Ishikawa (cell line): ENCODE measurements around the gene RGS9.

Source experiments
- CEBPB ChIP-seq: IDR thresholded peaks from 2 replicates; pipeline ENCODE4 v1.6.1; 2012
- CREB1 ChIP-seq: IDR thresholded peaks from 2 replicates; pipeline ENCODE4 v1.6.1; 2012; ENCODE audit warnings: low read depth
- EGR1 ChIP-seq: IDR thresholded peaks from 2 replicates; pipeline ENCODE4 v1.6.1; 2012
- EP300 ChIP-seq: IDR thresholded peaks from 2 replicates; pipeline ENCODE4 v1.6.1; 2012; ENCODE audit warnings: borderline replicate concordance
- FOXM1 ChIP-seq: IDR thresholded peaks from 2 replicates; pipeline ENCODE4 v1.6.1; 2012; ENCODE audit warnings: low read depth, borderline replicate concordance
- NFIC ChIP-seq: IDR thresholded peaks from 2 replicates; pipeline ENCODE4 v1.6.1; 2012
- RAD21 ChIP-seq: IDR thresholded peaks from 2 replicates; pipeline ENCODE4 v1.6.1; 2012; ENCODE audit warnings: low read depth
- TAF1 ChIP-seq: IDR thresholded peaks from 2 replicates; pipeline ENCODE4 v1.6.1; 2012; ENCODE audit warnings: low read depth, mild to moderate bottlenecking
- TCF12 ChIP-seq: IDR thresholded peaks from 2 replicates; pipeline ENCODE4 v1.6.1; 2012; ENCODE audit warnings: low read depth
- TEAD4 ChIP-seq: IDR thresholded peaks from 2 replicates; pipeline ENCODE4 v1.6.1; 2012
- YY1 ChIP-seq: IDR thresholded peaks from 2 replicates; pipeline ENCODE4 v1.6.1; 2012; ENCODE audit warnings: low read depth
- ZBTB7A ChIP-seq: IDR thresholded peaks from 2 replicates; pipeline ENCODE4 v1.6.1; 2012; ENCODE audit warnings: low read depth
- TF ChIP-seq, protein P1 (sequence below): IDR thresholded peaks from 2 replicates; pipeline ENCODE4 v1.6.1; 2012
- TF ChIP-seq, protein P2 (sequence below): IDR thresholded peaks from 2 replicates; pipeline ENCODE4 v1.6.1; 2012
- TF ChIP-seq, protein P3 (sequence below): IDR thresholded peaks from 2 replicates; pipeline ENCODE4 v1.6.1; 2012; ENCODE audit warnings: low read depth, mild to moderate bottlenecking

Gene RGS9

DNA sequence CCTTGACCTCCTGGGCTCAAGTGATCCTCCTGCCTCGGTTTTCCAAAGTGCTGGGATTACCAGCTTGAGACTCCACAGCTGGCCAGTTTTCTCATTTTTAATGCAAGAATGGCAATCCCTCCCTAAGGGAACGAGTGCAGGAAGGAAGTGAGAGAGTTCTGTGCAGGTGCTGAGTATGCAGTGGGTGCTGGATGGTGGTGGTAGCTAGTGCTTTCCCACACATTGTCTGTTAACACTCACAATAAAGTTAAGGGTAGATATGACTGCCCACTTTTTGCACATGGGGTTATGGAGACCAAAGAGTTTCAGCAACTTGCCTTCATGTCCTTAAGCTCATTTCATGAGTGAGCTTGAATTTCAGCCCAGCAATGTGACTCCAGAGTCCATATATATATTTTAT lies 18.5 kb downstream of the RGS9 start:
- TF ChIP-seq EGR1 (no peak), EP300 (no peak), CEBPB (no peak), YY1 (no peak), TEAD4 (no peak), ZBTB7A (no peak), FOXM1 (no peak), TAF1 (no peak), TCF12 (no peak)
- TF ChIP-seq, protein P1, sequence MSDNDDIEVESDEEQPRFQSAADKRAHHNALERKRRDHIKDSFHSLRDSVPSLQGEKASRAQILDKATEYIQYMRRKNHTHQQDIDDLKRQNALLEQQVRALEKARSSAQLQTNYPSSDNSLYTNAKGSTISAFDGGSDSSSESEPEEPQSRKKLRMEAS = no peak
- TF ChIP-seq, protein P2, sequence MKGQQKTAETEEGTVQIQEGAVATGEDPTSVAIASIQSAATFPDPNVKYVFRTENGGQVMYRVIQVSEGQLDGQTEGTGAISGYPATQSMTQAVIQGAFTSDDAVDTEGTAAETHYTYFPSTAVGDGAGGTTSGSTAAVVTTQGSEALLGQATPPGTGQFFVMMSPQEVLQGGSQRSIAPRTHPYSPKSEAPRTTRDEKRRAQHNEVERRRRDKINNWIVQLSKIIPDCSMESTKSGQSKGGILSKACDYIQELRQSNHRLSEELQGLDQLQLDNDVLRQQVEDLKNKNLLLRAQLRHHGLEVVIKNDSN = no peak

DNA sequence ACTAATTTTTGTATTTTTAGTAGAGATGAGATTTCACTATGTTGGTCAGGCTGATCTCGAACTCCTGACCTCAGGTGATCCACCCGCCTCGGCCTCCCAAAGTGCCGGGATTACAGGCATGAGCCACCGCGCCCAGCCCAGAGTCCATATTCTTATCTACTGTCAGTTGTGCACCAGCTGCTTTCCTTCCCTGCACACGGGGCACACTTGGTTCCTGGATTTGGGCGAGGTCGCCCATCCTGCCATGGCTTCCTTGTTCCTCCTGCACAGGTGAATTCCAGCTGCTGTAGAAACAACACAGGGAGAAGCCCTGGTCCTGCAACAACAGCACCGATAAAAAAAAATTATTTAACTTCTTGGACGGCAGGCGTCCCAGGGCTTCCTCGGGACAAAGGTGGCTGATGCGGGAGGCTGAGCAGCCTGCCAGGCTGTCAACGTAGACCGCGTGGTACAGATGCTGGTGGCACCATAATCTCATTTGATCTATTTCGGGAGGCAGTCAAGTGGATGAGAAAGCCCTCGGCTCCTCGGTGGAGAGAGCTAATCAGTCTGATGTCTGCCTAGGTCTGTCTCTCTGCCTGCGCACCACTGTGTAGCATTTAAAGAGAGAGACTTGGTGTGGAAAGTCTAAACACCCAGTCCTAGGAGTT lies 19.1 kb downstream of the RGS9 start:
- TF ChIP-seq TCF12 (no peak), NFIC (no peak), ZBTB7A (no peak), EP300 (no peak), EGR1 (no peak), CEBPB (no peak), CREB1 (no peak), RAD21 (no peak), TEAD4 (no peak), YY1 (no peak)
- TF ChIP-seq, protein P3, sequence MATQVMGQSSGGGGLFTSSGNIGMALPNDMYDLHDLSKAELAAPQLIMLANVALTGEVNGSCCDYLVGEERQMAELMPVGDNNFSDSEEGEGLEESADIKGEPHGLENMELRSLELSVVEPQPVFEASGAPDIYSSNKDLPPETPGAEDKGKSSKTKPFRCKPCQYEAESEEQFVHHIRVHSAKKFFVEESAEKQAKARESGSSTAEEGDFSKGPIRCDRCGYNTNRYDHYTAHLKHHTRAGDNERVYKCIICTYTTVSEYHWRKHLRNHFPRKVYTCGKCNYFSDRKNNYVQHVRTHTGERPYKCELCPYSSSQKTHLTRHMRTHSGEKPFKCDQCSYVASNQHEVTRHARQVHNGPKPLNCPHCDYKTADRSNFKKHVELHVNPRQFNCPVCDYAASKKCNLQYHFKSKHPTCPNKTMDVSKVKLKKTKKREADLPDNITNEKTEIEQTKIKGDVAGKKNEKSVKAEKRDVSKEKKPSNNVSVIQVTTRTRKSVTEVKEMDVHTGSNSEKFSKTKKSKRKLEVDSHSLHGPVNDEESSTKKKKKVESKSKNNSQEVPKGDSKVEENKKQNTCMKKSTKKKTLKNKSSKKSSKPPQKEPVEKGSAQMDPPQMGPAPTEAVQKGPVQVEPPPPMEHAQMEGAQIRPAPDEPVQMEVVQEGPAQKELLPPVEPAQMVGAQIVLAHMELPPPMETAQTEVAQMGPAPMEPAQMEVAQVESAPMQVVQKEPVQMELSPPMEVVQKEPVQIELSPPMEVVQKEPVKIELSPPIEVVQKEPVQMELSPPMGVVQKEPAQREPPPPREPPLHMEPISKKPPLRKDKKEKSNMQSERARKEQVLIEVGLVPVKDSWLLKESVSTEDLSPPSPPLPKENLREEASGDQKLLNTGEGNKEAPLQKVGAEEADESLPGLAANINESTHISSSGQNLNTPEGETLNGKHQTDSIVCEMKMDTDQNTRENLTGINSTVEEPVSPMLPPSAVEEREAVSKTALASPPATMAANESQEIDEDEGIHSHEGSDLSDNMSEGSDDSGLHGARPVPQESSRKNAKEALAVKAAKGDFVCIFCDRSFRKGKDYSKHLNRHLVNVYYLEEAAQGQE = no peak
- TF ChIP-seq, protein P1 = no peak
- TF ChIP-seq, protein P2 = no peak

DNA sequence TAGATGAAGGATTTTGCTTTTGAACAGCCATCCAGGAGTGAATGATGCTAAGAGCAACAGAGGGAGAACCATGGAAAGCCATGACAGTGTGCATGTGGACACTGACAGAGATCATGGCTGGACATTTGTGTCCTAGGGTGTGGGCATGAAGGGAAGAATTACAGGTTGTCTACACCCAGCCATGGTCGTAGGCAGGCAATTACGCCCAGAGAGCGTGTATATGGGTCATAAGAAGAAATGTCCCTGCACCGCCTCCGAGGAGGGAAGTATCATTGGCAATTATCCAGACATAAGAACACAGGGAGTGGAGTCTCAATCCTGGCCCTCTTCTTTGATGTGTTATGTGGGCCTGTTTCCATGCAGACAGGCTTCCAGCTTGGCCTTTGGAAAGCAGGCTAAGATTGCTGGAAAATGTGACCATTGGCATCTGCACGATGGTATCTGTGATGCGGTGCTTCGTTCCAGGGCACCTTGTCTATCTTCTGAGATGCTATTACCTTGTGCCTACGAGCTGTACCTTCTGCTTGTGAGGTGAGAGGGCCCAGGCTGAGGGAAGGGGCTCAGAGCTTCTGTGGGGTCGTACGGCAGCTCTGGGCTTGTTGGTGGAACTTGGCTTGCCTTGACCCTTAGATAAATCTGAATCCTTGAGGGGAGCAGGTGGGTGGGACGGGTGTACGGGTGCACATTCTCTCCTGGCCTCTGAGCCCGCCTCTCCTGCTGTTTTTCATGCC lies 19.8 kb downstream of the RGS9 start:
- TF ChIP-seq YY1 (no peak), CREB1 (no peak), TEAD4 (no peak), TAF1 (no peak), TCF12 (no peak), RAD21 (no peak), EGR1 (no peak), NFIC (no peak), FOXM1 (no peak), EP300 (no peak), ZBTB7A (no peak), CEBPB (no peak)
- TF ChIP-seq, protein P2 = no peak
- TF ChIP-seq, protein P3 = no peak
- TF ChIP-seq, protein P1 = no peak

DNA sequence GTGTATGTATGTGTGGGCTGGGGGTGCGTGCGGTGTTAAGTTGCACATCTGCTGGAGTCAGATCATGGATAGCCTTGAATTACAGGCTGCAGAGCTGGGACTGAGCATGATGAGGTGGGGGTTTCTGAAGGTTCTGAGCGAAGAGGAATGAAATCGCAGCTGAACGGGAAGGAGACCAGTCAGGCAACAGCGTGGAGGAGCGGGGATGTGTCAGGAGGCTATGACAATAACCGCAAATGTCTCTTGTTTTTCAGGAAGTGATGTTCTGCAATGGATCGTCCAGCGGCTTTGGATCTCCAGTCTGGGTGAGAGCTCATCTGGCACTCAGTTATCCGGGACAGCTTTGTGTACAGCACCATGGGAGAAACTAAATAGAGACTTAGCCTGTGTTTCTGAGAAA lies 20.9 kb downstream of the RGS9 start:
- TF ChIP-seq YY1 (no peak), EP300 (no peak), EGR1 (no peak), ZBTB7A (no peak)

DNA sequence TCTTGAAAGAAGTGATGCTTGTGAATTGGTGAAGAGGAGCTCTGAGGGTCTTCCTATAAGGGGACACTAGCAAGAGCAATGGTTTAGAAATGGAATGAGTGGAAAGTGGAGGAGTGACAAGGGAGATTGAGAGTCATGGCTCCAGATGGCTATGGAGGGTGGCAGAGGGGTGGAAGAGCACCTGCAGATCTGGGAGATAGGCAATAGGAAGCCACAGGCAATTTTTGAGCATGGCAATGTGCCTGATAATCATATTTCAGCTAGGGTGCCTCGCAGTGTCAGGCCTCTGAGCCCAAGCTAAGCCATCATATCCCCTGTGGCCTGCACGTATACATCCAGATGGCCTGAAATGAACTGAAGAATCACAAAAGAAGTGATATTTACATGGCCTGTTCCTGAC lies 21.5 kb downstream of the RGS9 start:
- TF ChIP-seq, protein P1 = no peak
- no peak for TF ChIP-seq YY1
- TF ChIP-seq TEAD4 = no peak
- TF ChIP-seq EP300 = no peak
- no peak for TF ChIP-seq CREB1
- no peak for TF ChIP-seq FOXM1
- TF ChIP-seq CEBPB = no peak
- TF ChIP-seq, protein P3 = no peak
- TF ChIP-seq NFIC = no peak
